C4-2B (cell line): Measurements from ENCODE around the gene CYSTM1.

Source experiments
- ZFX ChIP-seq: fragments of 450-650 bp; IDR thresholded peaks from 2 replicates; pipeline ENCODE4 v1.6.1; 2017
- TF ChIP-seq, protein P1 (sequence below): fragments of 450-650 bp; conservative IDR thresholded peaks from 2 replicates; pipeline ENCODE4 v1.5.1; 2017; ENCODE audit warnings: mild to moderate bottlenecking

- TF ChIP-seq, protein P1, sequence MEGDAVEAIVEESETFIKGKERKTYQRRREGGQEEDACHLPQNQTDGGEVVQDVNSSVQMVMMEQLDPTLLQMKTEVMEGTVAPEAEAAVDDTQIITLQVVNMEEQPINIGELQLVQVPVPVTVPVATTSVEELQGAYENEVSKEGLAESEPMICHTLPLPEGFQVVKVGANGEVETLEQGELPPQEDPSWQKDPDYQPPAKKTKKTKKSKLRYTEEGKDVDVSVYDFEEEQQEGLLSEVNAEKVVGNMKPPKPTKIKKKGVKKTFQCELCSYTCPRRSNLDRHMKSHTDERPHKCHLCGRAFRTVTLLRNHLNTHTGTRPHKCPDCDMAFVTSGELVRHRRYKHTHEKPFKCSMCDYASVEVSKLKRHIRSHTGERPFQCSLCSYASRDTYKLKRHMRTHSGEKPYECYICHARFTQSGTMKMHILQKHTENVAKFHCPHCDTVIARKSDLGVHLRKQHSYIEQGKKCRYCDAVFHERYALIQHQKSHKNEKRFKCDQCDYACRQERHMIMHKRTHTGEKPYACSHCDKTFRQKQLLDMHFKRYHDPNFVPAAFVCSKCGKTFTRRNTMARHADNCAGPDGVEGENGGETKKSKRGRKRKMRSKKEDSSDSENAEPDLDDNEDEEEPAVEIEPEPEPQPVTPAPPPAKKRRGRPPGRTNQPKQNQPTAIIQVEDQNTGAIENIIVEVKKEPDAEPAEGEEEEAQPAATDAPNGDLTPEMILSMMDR, result no peak
- TF ChIP-seq ZFX, result no peak
These were observed 15.7 kb upstream of the CYSTM1 start for GRCh38 chr5:140159014-140159927.
